ENCODE measurements around the gene ACBD7.

The ACBD7 gene

DNA sequence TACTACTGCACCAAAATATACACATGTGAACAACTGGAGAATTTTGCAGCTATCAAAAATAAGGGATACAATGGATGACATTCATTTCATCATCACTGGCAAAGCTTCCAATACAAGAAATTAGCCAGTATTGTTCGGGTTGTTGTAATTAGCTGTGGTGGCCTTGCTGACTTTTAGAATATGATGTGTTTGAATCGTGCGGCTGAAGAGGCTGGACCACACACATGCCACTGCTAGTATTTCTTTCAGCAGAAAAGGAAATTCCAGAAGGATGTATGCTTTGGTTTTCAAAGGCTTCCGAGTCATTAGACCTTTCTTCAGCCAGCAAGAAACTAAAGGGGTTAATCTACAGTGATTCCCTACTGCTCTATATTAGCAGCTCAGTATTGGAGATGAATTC, 25.2 kb upstream of the ACBD7 start:
- H2AFZ ChIP-seq (ENCODE audit: low read depth, low read length) = no peak overlapping the region
- peaks cover 45% of the 10 kb centered on the region for H3K36me3 ChIP-seq (ENCODE audit: insufficient read depth, low read length)

DNA sequence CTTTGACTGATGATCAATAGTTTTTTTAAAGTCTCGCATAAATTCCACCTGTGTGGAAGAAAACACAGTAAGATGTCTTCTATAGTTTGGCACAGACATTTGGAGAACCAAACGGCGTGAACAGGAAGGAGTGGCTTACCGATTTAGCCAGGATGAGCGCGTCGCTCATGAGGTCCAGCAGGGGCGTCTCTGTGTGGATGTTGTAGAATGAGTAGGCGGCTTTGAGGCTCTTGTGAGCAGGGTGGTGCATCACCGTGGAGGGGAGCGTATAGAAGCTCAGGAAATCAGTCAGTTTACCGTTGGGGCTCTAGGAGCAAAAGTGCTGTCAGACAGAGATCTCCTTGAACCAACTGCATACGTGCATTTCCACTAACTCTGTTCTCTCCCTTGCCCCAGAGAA, 24.1 kb upstream of the ACBD7 start:
- Histone ChIP-seq H3K27me3 (ENCODE audit: insufficient read depth, low read length) (no peaks in the 10 kb centered on the region), H3K36me3 (ENCODE audit: insufficient read depth, low read length) (peaks cover 44% of the 10 kb centered on the region), H3K4me3 (ENCODE audit: low read length) (no peak overlapping the region), H2AFZ (ENCODE audit: low read depth, low read length) (no peak overlapping the region), H3K9me3 (ENCODE audit: low read length) (peaks cover 5% of the 10 kb centered on the region), H3K4me1 (ENCODE audit: insufficient read depth, low read length) (no peaks in the 10 kb centered on the region)

More for the DNA sequence above, 25.2 kb upstream of the ACBD7 start:
- Histone ChIP-seq H3K4me1 (ENCODE audit: insufficient read depth, low read length) (no peaks in the 10 kb centered on the region), H3K9me3 (ENCODE audit: low read length) (peaks cover 7% of the 10 kb centered on the region), H3K27me3 (ENCODE audit: insufficient read depth, low read length) (no peaks in the 10 kb centered on the region), H3K4me3 (ENCODE audit: low read length) (no peak overlapping the region)

DNA sequence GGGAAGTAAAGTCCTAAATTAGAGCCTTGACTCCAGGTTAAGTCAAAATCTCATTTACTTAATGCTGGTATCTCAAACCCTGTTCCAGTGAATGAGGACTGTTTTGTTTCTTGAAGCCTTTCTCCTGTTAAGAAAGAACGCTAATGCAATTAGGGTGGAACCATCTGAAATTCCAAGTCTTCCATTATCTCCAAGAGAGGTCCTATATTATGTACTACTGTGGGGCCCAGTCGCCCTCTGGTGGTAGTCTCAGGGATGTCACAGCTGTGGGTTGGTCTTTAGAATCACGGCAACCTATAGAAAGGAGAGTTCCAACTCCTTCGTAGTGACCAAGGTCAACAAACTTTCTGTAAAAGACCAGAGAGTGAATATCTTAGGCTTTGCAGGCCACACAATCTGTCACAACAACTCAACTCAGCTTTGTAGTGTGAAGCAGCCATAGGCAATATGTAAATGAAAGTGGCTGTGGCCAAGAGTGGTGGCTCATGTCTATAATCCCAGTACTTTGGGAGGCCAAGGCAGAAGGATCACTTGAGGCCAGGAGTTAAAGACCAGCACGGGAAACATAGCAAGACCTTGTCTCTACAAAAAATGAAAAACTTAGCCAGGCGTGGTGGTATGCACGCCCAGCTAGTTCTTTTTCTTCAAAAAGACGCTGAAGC, 17.9 kb upstream of the ACBD7 start:
- H3K9me3 ChIP-seq (ENCODE audit: low read length) = no peaks in the 10 kb centered on the region
- H3K27me3 ChIP-seq (ENCODE audit: insufficient read depth, low read length) = no peaks in the 10 kb centered on the region
- no peaks in the 10 kb centered on the region for H3K4me1 ChIP-seq (ENCODE audit: insufficient read depth, low read length)
- no peak overlapping the region for H2AFZ ChIP-seq (ENCODE audit: low read depth, low read length)
- peaks cover 55% of the 10 kb centered on the region for H3K36me3 ChIP-seq (ENCODE audit: insufficient read depth, low read length)
- no peak overlapping the region for H3K4me3 ChIP-seq (ENCODE audit: low read length)

DNA sequence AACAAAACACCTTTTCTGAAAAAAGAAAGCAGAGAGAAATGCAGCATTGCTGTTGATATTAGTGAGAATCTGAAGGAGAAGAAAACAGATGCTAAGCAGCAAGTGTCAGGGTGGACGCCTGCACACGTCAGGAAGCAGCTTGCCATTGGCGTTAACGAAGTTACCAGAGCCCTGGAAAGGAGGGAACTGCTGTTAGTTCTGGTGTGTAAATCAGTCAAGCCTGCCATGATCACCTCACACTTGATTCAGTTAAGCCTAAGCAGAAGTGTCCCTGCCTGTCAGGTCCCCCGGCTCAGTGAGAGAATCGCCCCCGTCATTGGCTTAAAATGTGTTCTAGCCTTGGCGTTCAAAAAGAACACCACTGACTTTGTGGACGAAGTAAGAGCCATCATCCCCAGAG, 14.9 kb upstream of the ACBD7 start:
- Histone ChIP-seq H3K9me3 (ENCODE audit: low read length) (no peaks in the 10 kb centered on the region), H3K4me1 (ENCODE audit: insufficient read depth, low read length) (no peaks in the 10 kb centered on the region), H3K4me3 (ENCODE audit: low read length) (no peak overlapping the region), H2AFZ (ENCODE audit: low read depth, low read length) (no peak overlapping the region), H3K36me3 (ENCODE audit: insufficient read depth, low read length) (peaks cover 40% of the 10 kb centered on the region), H3K27me3 (ENCODE audit: insufficient read depth, low read length) (no peaks in the 10 kb centered on the region)

DNA sequence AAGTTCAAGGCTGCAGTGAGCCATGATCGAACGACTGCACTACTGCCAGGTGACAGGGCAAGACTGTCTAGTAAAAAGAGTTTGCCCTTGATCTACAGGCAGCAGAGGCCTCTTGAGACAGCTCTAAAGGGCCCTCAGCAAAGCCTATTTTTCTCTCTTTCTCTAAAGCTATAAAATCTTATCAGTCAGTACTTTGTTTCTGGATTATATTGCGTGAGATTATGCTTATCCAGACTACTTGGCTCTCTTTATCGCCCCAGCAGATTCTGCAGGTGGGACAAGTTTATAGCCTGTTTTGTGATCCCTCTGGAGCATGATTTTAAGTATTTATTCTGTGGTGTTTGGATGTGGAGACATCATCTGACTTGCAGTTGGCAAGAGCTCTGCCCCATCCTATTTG, 11.3 kb upstream of the ACBD7 start:
- no peak overlapping the region for H2AFZ ChIP-seq (ENCODE audit: low read depth, low read length)
- H3K4me1 ChIP-seq (ENCODE audit: insufficient read depth, low read length) = peaks cover 9% of the 10 kb centered on the region
- peaks cover 23% of the 10 kb centered on the region for H3K36me3 ChIP-seq (ENCODE audit: insufficient read depth, low read length)
- no peaks in the 10 kb centered on the region for H3K9me3 ChIP-seq (ENCODE audit: low read length)
- no peak overlapping the region for H3K4me3 ChIP-seq (ENCODE audit: low read length)
- H3K27me3 ChIP-seq (ENCODE audit: insufficient read depth, low read length) = no peaks in the 10 kb centered on the region

DNA sequence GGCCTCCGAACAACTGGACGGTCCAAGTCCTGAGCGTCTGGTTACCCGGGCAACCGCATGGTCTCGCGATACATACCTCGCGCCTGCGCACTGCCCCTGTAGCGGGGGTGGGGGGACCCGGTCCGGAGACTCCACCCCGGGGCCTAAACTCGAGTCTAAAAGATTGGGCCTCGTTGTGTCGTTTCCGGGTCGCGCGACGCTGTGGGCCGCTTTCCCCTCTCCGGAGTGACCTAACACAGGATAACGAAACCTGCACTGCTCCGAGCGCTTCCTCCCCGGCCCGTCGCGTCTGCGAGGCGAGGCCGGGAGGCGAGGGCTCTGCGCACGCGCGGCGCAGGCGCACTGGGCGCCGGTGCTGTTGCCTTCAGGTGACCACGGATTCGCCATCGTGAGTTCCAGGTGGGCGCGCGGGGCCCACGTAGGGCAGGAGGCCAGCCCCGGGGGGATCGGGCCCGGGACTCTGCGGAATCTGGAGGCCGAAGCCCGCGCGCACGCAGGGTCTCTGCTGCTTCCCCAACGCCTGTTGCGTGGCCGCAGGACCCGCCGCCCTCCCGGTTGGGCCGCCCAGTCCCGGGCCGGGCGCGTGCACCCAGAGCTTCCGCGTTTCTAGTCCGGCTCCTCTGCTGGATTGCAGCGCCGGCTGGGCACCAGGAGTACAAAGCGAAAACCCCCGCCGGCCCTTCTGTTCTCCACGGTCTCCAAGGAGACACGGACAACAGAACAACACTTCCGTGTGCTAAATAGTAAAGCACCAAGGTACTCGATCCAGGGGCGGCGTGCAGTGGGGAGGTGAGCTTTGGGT, 8.6 kb upstream of the ACBD7 start, which contains the start of gene RPP38:
Gene RPP38 (plus strand): TSS at position 345 of the 802 bp plus-strand sequence. CDS start 5,960 bp downstream, outside the sequence.
- Histone ChIP-seq H3K27me3 (ENCODE audit: insufficient read depth, low read length) (no peaks in the 10 kb centered on the region), H3K4me3 (ENCODE audit: low read length) (peak within 1 kb of the TSS; percentile 65), H3K4me1 (ENCODE audit: insufficient read depth, low read length) (peaks cover 9% of the 10 kb centered on the region), H2AFZ (ENCODE audit: low read depth, low read length) (peak within 1 kb of the TSS; percentile 77), H3K36me3 (ENCODE audit: insufficient read depth, low read length) (peaks cover 3% of the 10 kb centered on the region), H3K9me3 (ENCODE audit: low read length) (peaks cover under 1% of the 10 kb centered on the region)

DNA sequence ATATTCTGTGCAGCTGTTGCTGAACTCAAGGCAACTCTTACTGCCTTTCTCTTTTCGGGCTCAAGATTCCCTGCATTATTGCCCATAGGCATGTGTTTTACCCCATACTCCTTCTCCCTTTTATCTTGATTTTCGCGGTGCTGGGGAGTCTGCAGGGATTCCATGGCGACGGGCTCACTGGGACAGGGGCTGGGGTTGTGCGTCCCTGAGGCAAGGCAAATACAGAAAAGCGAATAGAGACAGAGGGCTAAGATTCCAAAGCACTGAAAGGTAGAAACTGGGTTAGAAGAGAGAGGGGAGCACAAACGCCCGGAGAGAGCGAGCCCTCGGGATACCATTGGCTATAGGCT, 8.1 kb upstream of the ACBD7 start:
- Histone ChIP-seq H2AFZ (ENCODE audit: low read depth, low read length) (peak overlapping the region; percentile 77), H3K36me3 (ENCODE audit: insufficient read depth, low read length) (peaks cover 3% of the 10 kb centered on the region), H3K4me3 (ENCODE audit: low read length) (peak overlapping the region; percentile 65), H3K4me1 (ENCODE audit: insufficient read depth, low read length) (peaks cover 9% of the 10 kb centered on the region), H3K9me3 (ENCODE audit: low read length) (peaks cover 3% of the 10 kb centered on the region), H3K27me3 (ENCODE audit: insufficient read depth, low read length) (no peaks in the 10 kb centered on the region)

DNA sequence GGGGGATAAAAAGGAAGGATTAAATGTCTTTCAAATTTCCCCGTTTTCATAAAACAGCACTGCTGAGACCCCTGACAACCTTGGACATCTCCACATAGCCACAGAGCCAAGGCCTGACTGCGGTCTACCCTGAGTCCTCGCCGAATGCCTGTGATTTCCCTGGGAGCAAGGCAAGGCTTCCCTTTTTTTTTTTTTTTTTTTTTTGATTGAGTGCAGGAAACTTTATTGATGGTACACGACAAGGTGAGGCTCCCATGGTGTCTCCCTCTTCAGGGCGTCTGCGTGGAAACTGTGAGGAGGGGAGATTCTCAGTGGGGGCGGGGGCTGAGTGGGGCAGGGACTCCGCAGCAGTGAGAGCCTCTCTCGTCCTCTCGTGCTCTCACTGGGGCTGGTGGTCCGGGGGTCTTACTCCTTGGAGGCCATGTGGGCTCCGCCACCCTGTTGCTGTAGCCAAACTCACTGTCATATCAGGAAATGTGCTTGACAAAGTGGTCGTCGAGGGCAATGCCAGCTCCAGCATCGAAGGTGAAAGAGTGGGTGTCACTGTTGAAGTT, 4.4 kb upstream of the ACBD7 start:
- H3K4me3 ChIP-seq (ENCODE audit: low read length) = no peak overlapping the region
- no peaks in the 10 kb centered on the region for H3K27me3 ChIP-seq (ENCODE audit: insufficient read depth, low read length)
- no peaks in the 10 kb centered on the region for H3K36me3 ChIP-seq (ENCODE audit: insufficient read depth, low read length)
- no peak overlapping the region for H2AFZ ChIP-seq (ENCODE audit: low read depth, low read length)
- H3K4me1 ChIP-seq (ENCODE audit: insufficient read depth, low read length) = peaks cover 8% of the 10 kb centered on the region
- H3K9me3 ChIP-seq (ENCODE audit: low read length) = peaks cover 3% of the 10 kb centered on the region

DNA sequence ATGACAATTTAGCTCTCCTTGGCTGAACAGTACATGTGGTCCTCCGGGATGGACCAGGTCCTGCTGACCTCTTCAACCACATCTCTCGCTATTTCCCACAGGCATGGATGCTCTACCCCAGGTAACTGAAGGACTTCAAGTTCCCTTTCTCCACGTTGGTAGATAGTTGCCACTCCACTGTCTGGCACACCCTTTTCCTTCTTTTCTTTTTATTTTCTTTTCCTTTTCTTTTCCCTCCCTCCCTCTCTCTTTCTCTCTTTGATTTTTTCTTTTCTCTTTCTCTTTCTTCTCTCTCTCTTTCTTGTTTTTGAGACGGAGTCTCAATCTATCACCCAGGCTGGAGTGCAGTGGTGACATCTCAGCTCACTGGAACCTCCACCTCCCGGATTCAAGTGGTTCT, 2.8 kb upstream of the ACBD7 start:
- H3K27me3 ChIP-seq (ENCODE audit: insufficient read depth, low read length) = no peaks in the 10 kb centered on the region
- no peak overlapping the region for H3K4me3 ChIP-seq (ENCODE audit: low read length)
- H3K4me1 ChIP-seq (ENCODE audit: insufficient read depth, low read length) = peaks cover 5% of the 10 kb centered on the region
- H2AFZ ChIP-seq (ENCODE audit: low read depth, low read length) = no peak overlapping the region
- no peaks in the 10 kb centered on the region for H3K36me3 ChIP-seq (ENCODE audit: insufficient read depth, low read length)
- peaks cover 3% of the 10 kb centered on the region for H3K9me3 ChIP-seq (ENCODE audit: low read length)

DNA sequence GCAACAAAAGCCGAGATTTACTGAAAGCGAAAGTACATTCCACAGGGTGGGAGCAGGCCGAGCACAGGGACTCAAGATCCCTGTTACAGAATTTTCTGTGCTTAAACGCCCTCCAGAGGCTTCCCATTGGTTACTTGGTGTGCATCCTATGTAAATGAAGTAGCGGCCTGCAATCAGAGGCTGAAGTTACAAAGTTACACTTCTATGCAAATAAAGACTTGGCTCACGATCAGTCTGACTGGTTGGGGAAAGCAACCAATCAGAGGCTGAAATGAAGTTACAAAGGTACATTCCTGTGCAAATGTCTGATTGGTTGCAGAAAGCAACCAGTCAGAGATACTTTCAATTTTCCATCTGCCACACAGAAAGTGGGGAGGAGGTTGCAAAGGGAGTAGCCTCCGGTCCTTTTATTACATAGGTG, 4.1 kb downstream of the ACBD7 start:
- H3K36me3 ChIP-seq (ENCODE audit: insufficient read depth, low read length) = no peaks in the 10 kb centered on the region
- no peaks in the 10 kb centered on the region for H3K27me3 ChIP-seq (ENCODE audit: insufficient read depth, low read length)
- peaks cover 3% of the 10 kb centered on the region for H3K9me3 ChIP-seq (ENCODE audit: low read length)
- peak overlapping the region; percentile 18 for H2AFZ ChIP-seq (ENCODE audit: low read depth, low read length)
- peaks cover 15% of the 10 kb centered on the region for H3K4me1 ChIP-seq (ENCODE audit: insufficient read depth, low read length)
- H3K4me3 ChIP-seq (ENCODE audit: low read length) = peak overlapping the region; percentile 3

DNA sequence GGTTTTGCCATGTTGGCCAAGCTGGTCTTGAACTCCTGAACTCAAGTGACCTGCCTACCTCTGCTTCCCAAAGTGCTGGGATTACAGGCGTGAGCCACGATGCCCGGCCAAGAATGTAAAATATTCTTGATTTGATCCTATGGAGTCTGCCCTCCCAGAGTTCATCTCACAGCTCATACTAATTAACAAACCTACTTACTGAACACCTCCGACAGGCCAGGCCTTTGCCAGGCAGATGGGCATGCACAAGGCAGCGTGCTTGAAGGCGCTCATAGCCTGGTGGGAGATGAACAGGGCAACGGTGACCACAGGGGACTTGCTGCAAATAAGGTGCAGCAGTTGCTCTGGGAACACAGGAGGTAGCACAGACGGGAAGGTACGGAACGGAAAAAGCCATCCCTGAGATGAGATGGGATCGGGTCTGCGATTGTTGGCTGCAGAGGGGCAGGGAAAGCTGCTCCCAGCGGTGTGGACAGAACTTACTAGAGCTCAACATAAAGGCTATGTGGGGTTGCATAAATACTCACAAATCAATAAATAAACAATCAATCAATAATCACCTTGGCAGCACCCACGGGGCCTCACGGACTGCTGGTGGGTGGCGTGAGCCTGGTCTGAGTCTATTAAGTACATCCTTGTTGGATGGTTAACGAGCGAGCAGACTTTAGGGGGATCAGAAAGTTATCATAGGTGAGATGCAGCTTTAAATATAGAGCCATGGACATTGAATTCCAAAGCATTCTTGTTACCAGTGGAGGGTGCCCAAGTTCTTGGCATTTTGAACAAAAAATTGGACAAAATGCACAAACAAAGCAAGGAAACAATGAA, 4.7 kb downstream of the ACBD7 start:
- Histone ChIP-seq H3K36me3 (ENCODE audit: insufficient read depth, low read length) (no peaks in the 10 kb centered on the region), H3K27me3 (ENCODE audit: insufficient read depth, low read length) (no peaks in the 10 kb centered on the region), H3K4me3 (ENCODE audit: low read length) (peak overlapping the region; percentile 3), H3K9me3 (ENCODE audit: low read length) (peaks cover 3% of the 10 kb centered on the region), H2AFZ (ENCODE audit: low read depth, low read length) (peak overlapping the region; percentile 18), H3K4me1 (ENCODE audit: insufficient read depth, low read length) (peaks cover 15% of the 10 kb centered on the region)

DNA sequence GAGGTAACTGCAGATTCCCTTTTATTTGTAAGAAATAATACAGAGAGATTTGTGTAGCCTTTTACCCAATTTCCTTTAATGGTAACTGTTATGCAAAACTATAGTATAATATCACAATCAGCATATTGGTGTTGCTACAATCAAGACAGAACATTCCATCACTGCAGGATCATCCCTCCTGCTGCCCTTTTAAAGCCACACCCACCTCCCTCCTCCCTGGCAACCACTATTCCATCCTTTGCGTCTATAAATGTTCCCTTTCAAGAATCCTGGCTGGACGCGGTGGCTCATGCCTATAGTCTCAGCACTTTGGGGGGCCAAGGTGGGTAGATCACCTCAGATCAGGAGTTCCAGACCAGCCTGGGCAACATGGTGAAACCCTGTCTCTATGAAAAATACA, 13.2 kb downstream of the ACBD7 start:
- H2AFZ ChIP-seq (ENCODE audit: low read depth, low read length) = no peak overlapping the region

DNA sequence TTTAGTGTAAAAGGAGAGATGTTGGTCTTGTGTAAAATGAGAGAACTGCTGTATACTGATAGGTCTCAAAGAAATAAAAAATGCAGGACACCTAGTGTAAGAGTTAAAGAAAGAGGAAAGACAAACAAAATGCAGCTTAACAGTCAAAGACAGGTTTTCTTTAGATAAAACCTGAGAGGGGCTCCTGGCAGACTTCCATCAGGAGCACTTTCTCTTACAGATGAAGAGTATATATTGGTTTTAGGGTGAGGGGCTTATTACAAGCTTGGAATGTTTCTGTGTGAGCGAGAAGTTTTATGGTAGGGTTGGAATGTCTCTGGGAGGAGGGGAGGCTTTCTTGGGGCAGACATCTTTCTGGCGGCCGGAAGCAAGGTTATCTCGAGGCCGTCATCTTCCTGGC, 16.2 kb downstream of the ACBD7 start:
- no peak overlapping the region for H3K4me3 ChIP-seq (ENCODE audit: low read length)
- H2AFZ ChIP-seq (ENCODE audit: low read depth, low read length) = no peak overlapping the region
- peaks cover 1% of the 10 kb centered on the region for H3K36me3 ChIP-seq (ENCODE audit: insufficient read depth, low read length)
- H3K4me1 ChIP-seq (ENCODE audit: insufficient read depth, low read length) = no peaks in the 10 kb centered on the region
- no peaks in the 10 kb centered on the region for H3K27me3 ChIP-seq (ENCODE audit: insufficient read depth, low read length)
- H3K9me3 ChIP-seq (ENCODE audit: low read length) = peaks cover 9% of the 10 kb centered on the region

More for the DNA sequence above, 13.2 kb downstream of the ACBD7 start:
- H3K4me1 ChIP-seq (ENCODE audit: insufficient read depth, low read length) = no peaks in the 10 kb centered on the region
- no peaks in the 10 kb centered on the region for H3K27me3 ChIP-seq (ENCODE audit: insufficient read depth, low read length)
- H3K9me3 ChIP-seq (ENCODE audit: low read length) = peaks cover 9% of the 10 kb centered on the region
- H3K36me3 ChIP-seq (ENCODE audit: insufficient read depth, low read length) = peaks cover 1% of the 10 kb centered on the region
- H3K4me3 ChIP-seq (ENCODE audit: low read length) = no peak overlapping the region
